ENCODE results near the gene MXD4. TPM values are rescaled to one million over a fixed set of nuclear protein-coding genes. Genes with fewer than 3 reads are reported as not detected.
"Not testable (repeated sequence)": the region's sequence is repeated elsewhere in the genome, so short reads cannot be mapped to it uniquely, and the experiment has no call there.

Gene MXD4
- polyA plus RNA-seq, 1 experiment, result 58.3 TPM

DNA sequence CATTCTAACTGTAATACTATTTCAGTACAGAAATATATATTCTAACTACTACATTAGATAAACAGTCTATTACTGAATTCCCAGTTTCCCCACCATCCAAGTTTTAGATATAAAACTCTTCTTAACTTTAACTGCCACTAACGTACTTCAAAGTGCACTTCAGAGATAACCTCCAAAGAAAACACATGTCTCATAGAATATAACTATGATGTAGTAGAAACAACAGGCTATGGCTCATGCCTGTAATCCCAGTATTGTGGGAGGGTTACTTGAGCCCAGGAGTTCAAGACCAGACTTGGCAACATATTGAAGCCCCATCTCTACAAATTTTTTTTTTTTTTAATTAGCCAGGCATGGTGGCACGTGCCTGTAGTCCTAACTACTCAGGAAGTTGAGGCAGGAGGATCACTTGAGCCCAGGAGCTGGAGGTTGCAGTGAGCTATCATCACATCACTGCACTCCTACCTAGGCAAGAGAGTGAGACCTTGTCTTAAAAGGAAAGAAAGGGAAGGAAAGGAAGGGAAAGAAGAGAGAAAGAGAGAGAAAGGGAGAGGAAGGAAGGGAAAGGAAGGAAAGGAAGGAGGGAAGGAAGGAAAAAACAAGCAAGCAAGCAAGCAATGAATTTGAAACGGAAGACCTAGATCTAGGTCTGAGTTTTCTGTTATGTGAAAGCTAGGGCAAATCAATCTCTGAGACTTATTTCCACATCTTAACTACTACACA lies 24.8 kb downstream of the MXD4 start:
- TF ChIP-seq, protein P1, sequence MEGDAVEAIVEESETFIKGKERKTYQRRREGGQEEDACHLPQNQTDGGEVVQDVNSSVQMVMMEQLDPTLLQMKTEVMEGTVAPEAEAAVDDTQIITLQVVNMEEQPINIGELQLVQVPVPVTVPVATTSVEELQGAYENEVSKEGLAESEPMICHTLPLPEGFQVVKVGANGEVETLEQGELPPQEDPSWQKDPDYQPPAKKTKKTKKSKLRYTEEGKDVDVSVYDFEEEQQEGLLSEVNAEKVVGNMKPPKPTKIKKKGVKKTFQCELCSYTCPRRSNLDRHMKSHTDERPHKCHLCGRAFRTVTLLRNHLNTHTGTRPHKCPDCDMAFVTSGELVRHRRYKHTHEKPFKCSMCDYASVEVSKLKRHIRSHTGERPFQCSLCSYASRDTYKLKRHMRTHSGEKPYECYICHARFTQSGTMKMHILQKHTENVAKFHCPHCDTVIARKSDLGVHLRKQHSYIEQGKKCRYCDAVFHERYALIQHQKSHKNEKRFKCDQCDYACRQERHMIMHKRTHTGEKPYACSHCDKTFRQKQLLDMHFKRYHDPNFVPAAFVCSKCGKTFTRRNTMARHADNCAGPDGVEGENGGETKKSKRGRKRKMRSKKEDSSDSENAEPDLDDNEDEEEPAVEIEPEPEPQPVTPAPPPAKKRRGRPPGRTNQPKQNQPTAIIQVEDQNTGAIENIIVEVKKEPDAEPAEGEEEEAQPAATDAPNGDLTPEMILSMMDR (IDR thresholded peaks at IDR 0.05; ENCODE audit: insufficient read depth, low read depth, low read length), result no peak
- no peak for DNase-seq (ENCODE audit: low read depth)
- Histone ChIP-seq H3K4me3 (ENCODE audit: low read depth, low read length) (no peak overlapping the region), H3K27me3 (ENCODE audit: control insufficient read depth, insufficient read depth, low read length) (no peaks in the 10 kb centered on the region), H3K36me3 (ENCODE audit: control insufficient read depth, insufficient read depth, low read length) (peaks cover 2% of the 10 kb centered on the region; the same call in 1 of the 2 replicates)
- POLR2A ChIA-PET, result no interaction called here
- CTCF ChIA-PET, result interaction anchor here (0.6 to 1.7 kb wide), 3 partner anchors 18 to 231 kb away, joined by 3 to 8 read pairs (median 3); partner anchors contain the start of gene RNF4

DNA sequence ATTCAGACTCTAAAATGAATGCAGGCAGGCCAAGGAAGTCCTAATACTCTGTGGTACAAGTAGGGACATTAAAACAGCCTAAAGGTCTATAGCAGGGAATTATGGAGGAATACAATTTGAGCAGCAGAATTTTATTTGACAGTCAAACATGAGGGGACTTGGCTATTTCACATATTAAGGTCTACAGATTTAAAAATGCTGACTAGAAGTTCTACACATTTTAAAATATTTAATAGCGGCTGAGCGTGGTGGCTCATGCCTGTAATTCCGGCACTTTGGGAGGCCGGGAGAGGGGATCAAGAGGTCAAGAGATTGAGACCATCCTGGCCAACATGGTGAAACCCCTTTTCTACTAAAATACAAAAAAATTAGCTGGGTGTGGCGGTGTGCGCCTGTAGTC lies 30.8 kb downstream of the MXD4 start:
- Histone ChIP-seq H3K4me3 (ENCODE audit: low read depth, low read length) (no peak overlapping the region), H3K36me3 (ENCODE audit: control insufficient read depth, insufficient read depth, low read length) (no peaks in the 10 kb centered on the region), H3K27me3 (ENCODE audit: control insufficient read depth, insufficient read depth, low read length) (no peaks in the 10 kb centered on the region)
- TF ChIP-seq, protein P1 (IDR thresholded peaks at IDR 0.05; ENCODE audit: insufficient read depth, low read depth, low read length), result no peak
- CTCF ChIA-PET, result interaction anchor here (6.6 kb wide), 1 partner anchor 11 kb away, joined by 42 read pairs; no protein-coding TSS in a partner anchor
- no peak for DNase-seq (ENCODE audit: low read depth)
- POLR2A ChIA-PET, result no interaction called here

DNA sequence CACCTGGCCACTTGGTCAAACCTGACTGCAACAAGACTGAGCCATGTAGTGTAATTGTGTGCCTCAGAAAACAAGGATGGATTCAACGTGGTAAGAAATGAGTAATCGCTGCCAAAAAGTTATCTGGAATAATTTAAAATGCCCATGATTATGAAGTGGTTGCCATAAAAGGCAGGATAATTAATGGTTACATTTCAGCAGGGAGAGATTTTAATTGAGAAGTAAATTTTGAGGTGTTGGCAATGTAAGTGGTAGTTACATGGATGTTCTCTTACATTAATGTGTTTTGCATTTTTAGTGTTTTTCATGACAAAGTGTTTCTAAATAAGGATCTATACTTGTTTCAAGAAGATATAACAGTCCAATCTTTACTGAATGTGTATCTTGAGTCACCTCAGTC lies 35.6 kb downstream of the MXD4 start:
- Histone ChIP-seq H3K4me3 (ENCODE audit: low read depth, low read length) (no peak overlapping the region), H3K36me3 (ENCODE audit: control insufficient read depth, insufficient read depth, low read length) (no peaks in the 10 kb centered on the region), H3K27me3 (ENCODE audit: control insufficient read depth, insufficient read depth, low read length) (no peaks in the 10 kb centered on the region)
- TF ChIP-seq, protein P1 (IDR thresholded peaks at IDR 0.05; ENCODE audit: insufficient read depth, low read depth, low read length), result no peak
- CTCF ChIA-PET, result interaction anchor here (0.8 to 2.0 kb wide), 2 partner anchors 15 to 215 kb away, joined by 4 to 5 read pairs; no protein-coding TSS in a partner anchor
- no peak for DNase-seq (ENCODE audit: low read depth)
- POLR2A ChIA-PET, result no interaction called here

DNA sequence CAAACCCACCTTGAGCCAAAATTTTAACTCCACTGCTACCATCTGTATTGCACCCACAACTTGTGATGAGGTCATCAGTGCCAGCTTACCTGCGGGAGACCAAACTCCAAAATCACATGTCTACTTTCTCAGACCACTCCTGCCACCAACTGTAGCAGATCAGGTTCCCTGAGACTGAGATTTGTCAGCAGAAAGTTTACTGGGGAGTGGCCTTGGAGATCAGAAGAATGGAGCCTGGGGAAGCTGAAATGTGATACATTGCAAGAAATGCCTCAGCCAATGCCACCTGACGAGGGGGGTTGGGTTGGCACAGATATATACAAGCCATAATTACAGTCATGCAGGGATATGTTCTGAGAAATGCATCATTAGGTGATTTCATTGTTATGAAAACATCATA lies 39.1 kb downstream of the MXD4 start:
- CTCF ChIA-PET, result interaction anchor here (1.5 kb wide), 1 partner anchor 132 kb away, joined by 3 read pairs; no protein-coding TSS in a partner anchor
- TF ChIP-seq, protein P1 (IDR thresholded peaks at IDR 0.05; ENCODE audit: insufficient read depth, low read depth, low read length), result no peak

DNA sequence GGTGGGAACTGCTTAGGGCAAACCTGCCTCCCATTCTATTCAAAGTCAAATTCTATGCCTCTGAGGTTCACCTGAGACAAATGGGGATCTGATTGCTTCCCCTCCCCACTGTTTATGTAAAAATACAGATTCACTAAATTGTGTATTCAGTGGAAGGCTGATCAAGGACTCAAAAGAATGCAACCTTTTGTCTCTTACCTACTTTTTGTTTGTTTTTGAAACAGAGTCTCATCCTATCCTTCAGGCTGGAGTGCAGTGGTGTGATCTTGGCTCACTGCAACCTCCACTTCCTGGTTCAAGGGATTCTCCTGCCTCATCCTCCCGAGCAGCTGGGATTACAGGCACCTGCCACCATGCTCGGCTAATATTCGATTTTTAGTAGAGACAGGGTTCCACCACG lies 40.5 kb downstream of the MXD4 start:
- DNase-seq (ENCODE audit: low read depth); H3K27me3 ChIP-seq (ENCODE audit: control insufficient read depth, insufficient read depth, low read length); H3K36me3 ChIP-seq (ENCODE audit: control insufficient read depth, insufficient read depth, low read length); POLR2A ChIA-PET; H3K4me3 ChIP-seq (ENCODE audit: low read depth, low read length): not testable (repeated sequence)
- CTCF ChIA-PET, result interaction anchor here (1.1 to 3.7 kb wide), 8 partner anchors 10 to 247 kb away, joined by 3 to 42 read pairs (median 17); partner anchors contain the start of genes HAUS3, POLN and RNF4

More for the DNA sequence above, 39.1 kb downstream of the MXD4 start:
- no peak overlapping the region for H3K4me3 ChIP-seq (ENCODE audit: low read depth, low read length)
- POLR2A ChIA-PET, result no interaction called here
- no peaks in the 10 kb centered on the region for H3K27me3 ChIP-seq (ENCODE audit: control insufficient read depth, insufficient read depth, low read length)
- no peak for DNase-seq (ENCODE audit: low read depth)
- H3K36me3 ChIP-seq (ENCODE audit: control insufficient read depth, insufficient read depth, low read length), result no peaks in the 10 kb centered on the region

Data from BJ (cell line).